Kidney epithelial cell (primary cell): ENCODE data around the gene STAG1. TPM values are rescaled to one million over a fixed set of nuclear protein-coding genes. Genes with fewer than 3 reads are reported as not detected.
A peak's percentile ranks its signal among the peaks of the same experiment; 100 is the strongest.

Source experiments
- DNase-seq: peaks from one replicate; pipeline ENCODE4 v3.0.0-alpha.2; 2010; ENCODE audit warnings: low read depth
- H3K27me3 ChIP-seq: 2 replicates; pipeline ENCODE4 v1.6.0; 2011; ENCODE audit warnings: low read length; ENCODE audit not compliant: control insufficient read depth, insufficient read depth
- H3K36me3 ChIP-seq: 2 replicates; pipeline ENCODE4 v1.5.1; 2011; ENCODE audit warnings: low read length; ENCODE audit not compliant: control insufficient read depth, insufficient read depth
- H3K4me3 ChIP-seq: 2 replicates; pipeline ENCODE4 v1.5.1; 2011; ENCODE audit warnings: low read depth, mild to moderate bottlenecking, control low read depth, low read length
- CTCF ChIP-seq: IDR thresholded peaks from 2 replicates; pipeline ENCODE4 v1.5.1; 2011; ENCODE audit warnings: mild to moderate bottlenecking, moderate library complexity, low read length, control low read depth, inconsistent platforms; ENCODE audit not compliant: insufficient read depth, poor library complexity, severe bottlenecking
- total RNA-seq: library from RNA; depleted of rRNA; stranded (reverse); fragments of >200 nt; gene quantifications from 2 replicates; pipeline ENCODE4 v1.2.3, GENCODE V29; 2015

STAG1 gene
- total RNA-seq, 1 donor from 2014 or later, result 20.7 TPM

- no peak for TF ChIP-seq CTCF
- Histone ChIP-seq H3K36me3 (no peaks in the 10 kb centered on the region), H3K4me3 (no peak overlapping the region), H3K27me3 (no peaks in the 10 kb centered on the region)
- DNase-seq, result no peak
These were observed 119.5 kb downstream of the STAG1 start for GRCh38 chr3:136632625-136633081.

- no peak overlapping the region for H3K4me3 ChIP-seq
- H3K27me3 ChIP-seq, result no peaks in the 10 kb centered on the region
- no peak for DNase-seq
- no peaks in the 10 kb centered on the region for H3K36me3 ChIP-seq
- TF ChIP-seq CTCF, result no peak
These were observed 120.8 kb downstream of the STAG1 start for GRCh38 chr3:136631424-136631823.

GRCh38 chr3:136630915-136631314, 121.3 kb downstream of the STAG1 start:
- no peak for DNase-seq
- Histone ChIP-seq H3K27me3 (no peaks in the 10 kb centered on the region), H3K36me3 (no peaks in the 10 kb centered on the region), H3K4me3 (no peak overlapping the region)
- TF ChIP-seq CTCF, result no peak

- DNase-seq, result no peak
- Histone ChIP-seq H3K36me3 (no peaks in the 10 kb centered on the region), H3K4me3 (no peak overlapping the region), H3K27me3 (no peaks in the 10 kb centered on the region)
- no peak for TF ChIP-seq CTCF
These were observed 125.7 kb downstream of the STAG1 start for GRCh38 chr3:136626493-136626892.

- H3K4me3 ChIP-seq, result no peak overlapping the region
- peak; percentile 88 for DNase-seq
- no peak for TF ChIP-seq CTCF
- H3K36me3 ChIP-seq, result no peaks in the 10 kb centered on the region
- no peaks in the 10 kb centered on the region for H3K27me3 ChIP-seq
These were observed 127.0 kb downstream of the STAG1 start for GRCh38 chr3:136624894-136625815.
